Glomerular visceral epithelial cell (primary cell): ENCODE data around the gene MAPK8IP2.

Source experiments
- DNase-seq: peaks from one replicate; pipeline ENCODE4 v3.0.0-alpha.2; 2016; ENCODE audit errors: extremely low spot score

The MAPK8IP2 gene

DNA sequence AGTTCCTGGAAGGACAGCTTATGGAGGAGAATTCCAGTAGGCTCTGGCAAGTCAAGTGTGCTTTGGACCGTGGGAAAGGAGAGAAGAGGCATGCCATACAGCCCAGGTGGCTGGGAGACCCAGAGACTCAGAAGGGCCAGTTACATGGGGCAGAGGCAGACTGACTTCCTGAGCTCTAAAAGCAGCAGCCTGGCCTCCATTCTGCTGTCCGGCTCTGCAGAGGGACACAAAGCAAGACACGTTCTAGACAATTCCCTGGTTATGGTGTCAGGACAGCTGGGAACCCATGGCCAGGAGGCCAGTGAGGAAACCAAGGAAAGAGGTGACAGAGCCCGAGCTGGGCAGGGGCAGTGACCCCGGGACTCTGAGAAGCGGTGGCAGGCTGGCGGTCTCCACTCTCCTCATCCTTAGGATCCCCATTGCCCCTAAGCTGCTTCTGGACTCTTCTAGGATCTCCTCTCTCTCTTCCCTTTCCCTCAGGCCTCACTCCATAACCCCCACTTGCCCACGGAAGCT lies 25.1 kb upstream of the MAPK8IP2 start:
- DNase-seq = no peak

DNA sequence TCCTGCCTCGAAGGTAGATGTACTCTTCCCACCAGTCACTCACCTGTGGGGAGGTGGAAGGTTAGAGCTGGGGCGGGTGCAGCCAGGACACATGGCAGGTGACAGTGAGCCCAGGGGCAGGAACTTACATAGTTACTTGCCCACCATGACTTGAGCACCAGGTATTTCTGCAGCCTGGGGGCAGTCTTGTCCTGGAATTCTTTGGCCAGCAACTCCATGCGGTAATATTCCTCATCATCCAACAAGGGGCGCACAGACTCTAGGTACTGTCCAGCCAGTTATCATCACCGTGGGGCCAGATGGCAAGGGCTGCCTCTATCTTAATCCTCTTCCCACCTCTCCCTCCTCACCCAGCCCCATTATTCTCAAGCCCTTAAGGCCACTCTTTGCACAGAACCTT lies 24.5 kb upstream of the MAPK8IP2 start:
- DNase-seq = peak; percentile 36

DNA sequence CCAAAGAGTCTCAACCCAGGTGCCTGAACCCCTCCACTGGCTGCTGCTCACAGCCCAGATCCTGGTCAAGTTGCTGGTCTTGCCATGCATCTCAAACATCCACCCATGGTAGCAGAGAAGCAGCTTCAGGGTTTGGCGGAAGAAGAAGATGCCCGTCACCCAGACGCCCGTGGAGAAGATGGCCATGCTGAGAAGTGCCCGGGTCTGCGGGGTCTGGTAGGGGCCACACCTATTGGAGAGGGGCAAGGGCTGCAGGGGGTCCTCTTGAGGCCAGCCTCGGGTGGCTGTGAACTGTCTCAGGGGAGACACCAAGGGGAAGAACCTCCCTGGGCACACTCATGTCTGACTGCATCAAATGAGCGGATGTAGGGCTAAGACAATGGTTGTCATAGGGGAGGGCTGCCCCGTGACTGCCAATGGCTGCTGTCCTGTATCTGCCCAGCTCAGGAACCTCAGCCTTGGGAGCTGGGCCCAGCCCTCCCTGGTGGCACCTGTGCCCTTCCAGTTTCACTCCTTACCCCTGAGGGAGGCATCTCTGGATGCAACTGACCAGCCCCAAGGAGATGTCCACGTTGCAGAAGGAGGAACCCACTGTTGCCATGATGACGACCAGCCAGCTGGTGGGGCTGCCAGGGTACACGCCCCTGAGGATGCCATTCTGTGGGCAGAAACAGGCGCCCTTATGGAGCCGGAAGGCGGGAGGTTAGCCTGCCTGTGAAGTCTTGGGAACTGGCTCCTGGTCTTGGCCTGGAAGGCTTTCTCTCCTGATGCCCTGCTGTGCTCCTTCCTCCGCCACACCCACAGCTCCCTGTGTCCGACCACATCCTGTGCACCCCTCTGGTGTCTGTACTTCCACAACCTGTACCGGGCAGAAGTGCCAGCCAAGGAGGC lies 23.5 kb upstream of the MAPK8IP2 start:
- no peak for DNase-seq

DNA sequence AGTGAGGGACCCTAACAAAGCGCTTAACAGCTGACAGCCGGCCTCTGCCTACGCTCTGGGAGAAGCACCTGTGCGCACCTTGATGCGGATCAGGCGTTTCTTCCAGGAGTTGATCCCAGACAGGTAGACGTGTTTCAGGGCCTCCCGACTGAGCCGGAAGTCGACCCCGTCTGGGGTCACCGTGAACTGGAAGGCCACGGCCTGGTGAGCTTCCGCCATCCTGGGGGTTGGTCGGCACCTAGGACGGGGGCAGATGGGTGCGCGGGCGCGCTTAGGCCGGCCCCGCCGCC lies 23.0 kb upstream of the MAPK8IP2 start:
- DNase-seq = no peak

DNA sequence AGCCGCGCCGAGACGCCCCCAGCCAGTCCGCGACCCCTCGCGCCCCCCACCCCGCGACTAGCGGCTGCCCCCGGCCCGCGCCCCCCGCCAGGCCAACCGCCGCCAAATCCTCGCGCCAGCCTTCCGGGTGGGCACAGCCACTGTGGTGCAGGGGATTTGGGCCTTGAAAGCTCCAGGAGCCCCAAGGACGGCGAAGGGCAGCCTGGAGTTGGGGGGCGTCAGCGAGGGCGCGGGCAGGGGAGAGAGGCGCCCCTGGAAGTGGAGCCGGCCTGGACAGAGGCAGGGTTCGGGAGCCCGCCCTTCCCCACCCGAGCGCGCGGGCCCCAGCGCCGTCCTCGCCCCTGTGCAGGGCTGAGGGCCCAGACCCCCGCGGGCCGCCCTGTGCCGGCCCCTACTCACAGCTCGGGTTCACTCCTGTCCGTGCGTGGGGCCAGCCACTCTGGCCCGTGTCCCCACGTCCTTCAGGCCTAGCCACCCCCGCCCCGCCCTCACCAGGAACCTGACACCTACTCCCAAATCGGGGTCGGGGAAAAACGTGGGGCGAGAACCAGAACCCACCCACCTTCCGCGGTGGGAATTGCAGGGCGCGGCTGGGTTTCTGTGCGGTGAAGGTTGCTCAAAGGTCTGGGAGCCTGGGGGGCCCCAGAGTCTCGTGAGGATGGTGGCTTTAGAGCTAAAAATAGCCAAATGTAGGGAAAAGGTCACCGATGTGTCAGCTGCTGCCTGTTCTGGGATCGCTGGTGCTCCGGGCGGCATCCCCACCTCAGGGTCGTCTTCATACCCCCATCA lies 22.4 kb upstream of the MAPK8IP2 start, which contains the start of gene CPT1B:
TSS of gene CPT1B (minus strand) at position 441 of the 789 bp plus-strand sequence. CDS start 512 bp downstream, outside the sequence.
- no peak for DNase-seq

DNA sequence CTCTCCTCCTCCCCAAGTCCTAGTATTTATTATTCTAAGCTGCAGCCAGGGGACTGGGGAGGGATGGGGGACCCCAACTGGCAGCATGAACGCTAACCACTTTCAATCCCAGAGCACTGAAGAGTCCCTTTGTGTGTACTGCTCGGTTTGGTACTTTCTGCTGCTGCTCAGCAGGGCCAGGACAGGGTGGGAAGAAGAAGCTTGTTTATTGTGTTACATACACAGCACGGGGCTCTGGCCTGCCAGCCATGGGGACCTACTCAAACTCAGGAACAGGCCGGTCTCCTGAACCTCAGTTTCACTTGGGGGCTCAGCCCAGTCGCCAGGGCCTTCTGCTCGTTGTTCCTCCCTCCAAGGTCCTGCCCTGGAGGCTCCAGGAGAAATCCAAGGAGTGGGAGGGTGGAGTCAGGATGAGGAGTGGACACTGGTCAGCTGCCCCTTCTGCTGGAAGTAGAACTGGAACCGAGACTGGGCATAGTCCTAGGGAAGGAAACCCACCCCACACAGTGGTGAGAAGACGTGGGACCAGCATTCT lies 21.8 kb upstream of the MAPK8IP2 start:
- DNase-seq = no peak

DNA sequence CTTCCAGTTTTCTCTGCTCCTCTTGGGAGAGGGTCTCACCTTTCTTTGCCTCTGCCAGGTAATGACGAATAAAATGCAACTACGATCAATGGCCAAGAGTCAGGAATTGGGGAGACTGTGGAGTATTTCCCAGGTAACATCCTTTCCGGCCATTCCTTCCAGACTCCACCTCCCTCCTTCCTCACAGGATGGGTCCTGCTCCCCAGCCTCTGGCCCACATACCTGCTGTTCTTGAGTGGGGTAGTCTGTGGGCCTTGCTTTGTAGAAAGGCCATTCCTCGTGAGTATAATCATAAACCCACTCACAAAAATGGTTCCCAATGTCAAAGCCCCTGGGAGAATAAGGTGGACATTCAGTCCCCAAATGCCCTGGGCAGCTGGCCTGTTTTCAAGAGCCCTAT lies 20.8 kb upstream of the MAPK8IP2 start:
- DNase-seq = no peak

DNA sequence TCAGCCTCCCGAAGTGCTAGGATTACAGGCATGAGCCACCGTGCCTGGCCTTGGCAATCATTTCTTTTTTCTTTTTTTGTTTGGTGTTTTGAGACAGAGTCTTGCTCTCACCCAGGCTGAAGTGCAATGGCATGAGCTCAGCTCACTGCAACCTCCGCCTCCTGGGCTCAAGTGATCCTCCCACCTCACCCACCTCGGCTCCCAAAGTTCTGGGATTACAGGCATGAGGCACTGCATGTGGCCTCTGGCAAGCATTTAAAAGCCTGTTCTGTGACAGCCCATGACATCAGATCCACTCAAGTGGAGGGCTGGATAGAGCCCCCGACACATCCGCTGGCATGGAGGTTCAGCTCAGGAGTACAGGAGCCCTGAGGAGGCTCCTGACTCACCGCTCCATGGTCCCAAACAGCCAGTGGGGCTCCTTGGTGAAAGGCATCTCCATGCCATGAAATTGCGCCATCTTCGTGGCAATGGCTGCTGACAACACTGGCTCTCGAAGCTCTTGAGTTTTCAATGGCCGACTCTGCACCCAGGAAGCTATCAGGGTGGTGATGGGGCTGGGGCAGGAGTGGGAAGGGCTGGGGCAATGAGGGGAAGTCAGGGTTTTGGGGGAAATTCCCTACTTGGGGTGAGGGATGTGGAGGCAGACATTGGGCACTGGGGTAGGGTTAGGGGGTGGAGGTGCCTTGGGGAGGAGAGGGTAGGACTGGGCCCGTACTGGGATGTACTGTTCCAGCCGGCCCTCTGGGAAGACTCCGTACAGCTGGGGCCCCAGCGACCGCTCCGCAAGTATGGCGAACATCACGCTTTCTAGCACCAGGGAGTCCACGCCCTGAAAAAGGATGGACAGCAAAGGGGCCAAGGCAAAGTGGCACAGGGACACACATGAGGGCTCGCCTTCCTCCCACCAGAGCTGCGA lies 19.3 kb upstream of the MAPK8IP2 start:
- DNase-seq = no peak

DNA sequence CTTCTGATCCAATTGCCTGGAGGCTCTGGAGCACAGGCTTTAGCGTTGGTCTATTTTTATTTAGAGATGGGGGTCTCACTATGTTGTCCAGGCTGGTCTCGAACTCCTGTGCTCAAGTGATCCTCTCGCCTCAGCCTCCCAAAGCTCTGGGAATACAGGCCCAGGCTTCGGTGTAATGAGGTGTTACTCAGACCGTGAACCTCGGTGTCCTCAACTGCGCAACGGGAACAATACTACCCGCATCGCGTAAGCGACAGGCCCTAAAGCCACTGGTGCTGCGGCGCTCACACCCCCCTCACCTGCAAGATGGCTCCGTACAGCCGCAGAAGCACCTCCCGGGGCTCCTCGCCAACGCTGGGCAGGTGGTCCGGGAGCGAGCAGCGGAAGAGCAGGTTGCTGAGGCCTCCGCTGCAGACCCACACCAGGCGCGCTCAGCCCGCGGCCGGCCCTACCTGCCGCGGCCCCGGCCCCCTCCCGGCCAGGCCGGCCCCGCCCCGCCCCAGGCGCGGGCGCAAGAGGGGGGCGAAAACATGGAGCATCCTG lies 18.6 kb upstream of the MAPK8IP2 start:
- DNase-seq = peak; percentile 12

DNA sequence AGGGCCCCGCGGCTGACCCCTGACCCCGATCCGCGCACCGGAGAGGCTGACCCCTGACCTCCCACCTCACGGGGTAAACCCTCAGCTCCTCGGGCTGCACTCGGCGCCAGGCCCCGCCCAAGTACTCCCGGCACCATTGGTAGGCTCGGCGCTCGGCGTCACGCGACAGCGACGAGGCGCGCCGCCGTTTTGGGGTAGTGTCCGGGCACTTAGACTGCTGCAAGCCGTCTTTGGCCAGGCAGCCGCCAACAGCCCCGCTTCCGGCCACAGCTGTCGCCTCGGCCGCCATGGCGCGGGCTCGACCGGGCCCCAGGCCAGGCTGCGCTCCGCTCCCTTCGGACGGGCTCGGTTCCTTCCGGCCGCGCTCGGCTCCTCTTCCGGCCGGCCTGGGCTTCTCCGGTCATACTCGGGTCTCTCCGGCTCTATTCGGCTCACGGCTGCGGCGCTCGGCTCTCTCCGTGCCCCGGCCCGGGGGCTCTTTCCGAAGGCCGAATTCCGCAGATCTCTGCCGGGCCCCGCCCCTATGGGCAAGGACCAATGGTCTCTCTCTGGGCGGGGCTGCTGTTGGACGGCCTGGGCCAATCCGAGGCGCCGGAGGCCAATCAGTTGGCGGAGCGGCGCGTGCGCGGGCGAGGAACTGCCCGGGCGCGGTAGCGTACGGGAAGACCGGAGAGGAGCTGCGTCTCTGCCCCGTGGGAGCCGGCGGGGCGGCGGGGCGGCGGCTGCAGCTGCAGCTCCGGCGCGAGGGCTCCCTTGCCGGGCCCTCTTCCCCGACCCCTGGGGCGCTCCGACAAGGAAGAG lies 17.9 kb upstream of the MAPK8IP2 start, which contains the start of gene CHKB:
TSS of gene CHKB (minus strand) at position 357 of the 801 bp plus-strand sequence. CDS start at position 289, 68 bp downstream.
- DNase-seq = peak; percentile 97

DNA sequence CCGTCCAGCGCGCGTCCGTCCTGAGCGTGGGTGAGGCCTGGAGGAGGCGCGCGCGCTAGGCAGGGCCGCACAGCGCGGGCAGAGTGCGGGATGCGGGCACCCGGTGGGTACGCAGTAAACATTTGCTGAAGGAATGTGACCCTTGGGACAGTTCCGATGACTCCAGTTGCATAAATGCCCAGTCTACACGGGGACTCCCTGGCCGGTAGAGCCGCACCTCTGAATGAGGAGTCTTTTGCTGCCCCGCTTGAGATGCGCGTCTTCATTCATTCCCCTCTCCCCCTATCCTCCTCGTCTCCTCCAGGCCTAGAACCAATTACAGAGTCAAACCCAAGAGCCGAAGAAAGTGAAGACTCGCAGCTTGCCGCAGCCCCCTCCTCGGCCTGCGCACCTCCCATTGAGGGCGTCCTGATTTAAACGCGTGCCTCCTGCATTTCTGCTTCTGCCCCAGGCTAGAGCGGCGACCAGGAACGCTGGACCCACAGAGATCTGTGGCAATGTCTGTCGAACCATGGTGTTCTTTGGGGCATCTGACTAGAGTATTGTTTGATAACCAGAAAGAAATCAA lies 17.2 kb upstream of the MAPK8IP2 start:
- DNase-seq = no peak

DNA sequence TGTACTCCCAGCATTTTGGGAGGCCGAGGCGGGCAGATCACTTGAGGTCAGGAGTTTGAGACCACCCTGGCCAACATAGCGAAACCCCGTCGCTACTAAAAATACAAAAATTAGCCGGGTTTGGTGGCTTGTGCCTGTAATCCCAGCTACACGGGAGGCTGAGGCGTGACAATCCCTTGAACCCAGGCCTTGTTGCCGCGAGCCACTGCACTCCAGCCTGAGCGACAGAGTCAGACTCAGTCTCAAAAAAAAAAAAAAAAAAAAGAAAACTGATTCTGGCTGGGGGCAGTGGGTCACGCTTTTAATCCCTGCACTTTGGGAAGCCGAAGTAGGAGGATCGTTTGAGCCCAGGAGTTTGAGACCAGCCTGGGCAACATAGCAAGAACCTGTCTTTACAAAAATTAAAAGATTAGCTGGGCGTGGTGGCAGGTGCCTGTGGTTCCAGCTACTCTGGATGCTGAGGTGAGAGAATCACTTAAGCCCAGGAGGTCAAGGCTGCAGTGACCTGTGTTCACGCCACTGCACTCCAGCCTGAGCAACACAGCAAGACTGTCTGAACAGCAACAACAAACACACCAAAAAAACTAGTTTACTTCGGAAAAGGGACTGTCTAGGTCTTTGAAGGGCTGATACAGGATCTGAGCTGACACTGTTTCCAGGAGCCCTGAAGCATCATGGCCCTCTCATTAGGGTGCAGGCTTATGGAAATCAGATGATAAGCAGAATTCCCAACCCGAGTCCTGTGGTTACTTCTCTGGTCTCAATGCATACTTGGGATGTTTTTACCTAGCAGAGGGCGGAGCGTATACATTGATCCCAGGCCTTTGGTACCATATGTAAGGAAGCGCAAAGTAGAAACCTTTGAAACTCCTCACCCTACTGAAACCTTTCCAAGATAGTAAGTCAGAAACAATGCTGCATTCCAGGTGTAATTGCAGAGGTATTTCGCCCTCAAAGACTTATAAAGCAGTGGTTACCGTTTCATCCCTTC lies 16.2 kb upstream of the MAPK8IP2 start:
- DNase-seq = no peak

DNA sequence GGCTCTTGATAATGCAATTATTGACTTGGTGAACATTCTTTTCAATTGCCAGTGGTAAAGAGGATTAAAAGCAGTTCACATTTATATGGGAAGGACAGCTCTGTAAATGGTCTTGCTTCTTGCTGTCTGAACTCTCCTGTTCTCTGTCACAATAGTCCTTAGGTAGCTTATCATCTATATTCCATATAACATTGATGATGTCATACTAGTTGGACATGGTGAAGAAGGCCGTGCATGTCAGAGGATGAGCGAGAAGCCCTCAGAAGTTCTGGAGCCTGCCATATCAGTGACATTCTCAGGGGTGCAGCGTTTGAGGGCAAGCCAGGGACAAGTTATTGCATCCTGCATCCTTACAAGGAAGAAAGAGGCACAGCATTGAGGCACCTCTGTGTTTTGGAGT lies 15.4 kb upstream of the MAPK8IP2 start:
- no peak for DNase-seq

DNA sequence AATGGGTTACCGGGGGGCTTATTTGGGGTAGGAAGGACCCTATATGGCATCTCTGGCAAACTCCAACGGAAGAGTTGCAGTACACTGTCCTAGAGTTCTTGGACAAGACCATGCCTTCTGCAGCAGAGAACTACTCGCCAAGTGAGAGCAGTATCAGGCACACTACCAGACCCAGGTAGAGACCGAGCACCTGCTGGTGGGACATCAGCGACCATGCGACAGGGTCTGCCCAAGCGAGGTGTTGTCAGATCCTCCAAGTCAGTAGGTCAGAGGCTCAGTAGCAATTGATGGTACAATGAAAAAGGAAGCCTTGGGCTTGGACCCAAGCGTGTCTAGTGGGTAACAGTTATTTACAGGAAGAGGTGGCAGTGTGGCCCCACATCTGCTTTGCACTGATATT lies 14.8 kb upstream of the MAPK8IP2 start:
- DNase-seq = no peak

DNA sequence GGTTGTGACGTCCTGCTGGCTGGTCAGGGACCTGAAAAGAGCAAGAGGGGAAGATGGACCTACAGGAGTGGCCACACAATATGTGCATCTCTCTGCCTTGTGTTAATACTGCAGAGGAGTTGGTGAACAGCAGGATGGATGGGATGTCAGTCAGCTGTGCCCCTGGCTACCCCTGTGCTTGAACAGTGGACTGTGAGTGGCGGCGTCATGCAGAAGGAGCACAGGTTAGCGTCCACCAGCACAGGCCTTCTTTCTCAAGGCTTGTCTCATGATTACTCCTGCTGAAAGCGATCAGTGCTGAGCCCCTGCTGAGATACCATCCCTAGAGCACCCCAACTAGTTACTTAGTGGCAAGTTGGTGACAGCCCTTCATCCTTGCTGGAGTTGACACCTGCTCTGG lies 14.2 kb upstream of the MAPK8IP2 start:
- no peak for DNase-seq

DNA sequence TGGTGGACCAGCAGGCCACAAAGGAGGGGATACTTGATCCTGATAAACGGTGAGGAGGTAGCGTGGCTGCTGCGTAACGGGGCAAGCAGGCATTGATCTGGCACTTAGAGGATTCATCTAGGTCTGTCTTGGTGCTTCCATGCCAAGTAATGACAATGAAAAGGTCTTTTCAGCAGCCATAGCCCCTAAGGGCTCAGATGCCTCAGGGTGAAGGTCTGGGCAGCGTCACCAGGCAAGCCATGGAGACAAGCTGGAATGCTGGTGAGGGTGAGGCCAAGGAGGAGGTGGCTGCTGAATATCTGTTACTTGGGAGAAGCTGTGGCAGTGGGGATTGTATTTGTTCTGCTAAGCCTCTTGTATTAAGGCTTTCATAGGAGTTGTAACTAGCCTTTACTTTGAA lies 13.2 kb upstream of the MAPK8IP2 start:
- DNase-seq = no peak

DNA sequence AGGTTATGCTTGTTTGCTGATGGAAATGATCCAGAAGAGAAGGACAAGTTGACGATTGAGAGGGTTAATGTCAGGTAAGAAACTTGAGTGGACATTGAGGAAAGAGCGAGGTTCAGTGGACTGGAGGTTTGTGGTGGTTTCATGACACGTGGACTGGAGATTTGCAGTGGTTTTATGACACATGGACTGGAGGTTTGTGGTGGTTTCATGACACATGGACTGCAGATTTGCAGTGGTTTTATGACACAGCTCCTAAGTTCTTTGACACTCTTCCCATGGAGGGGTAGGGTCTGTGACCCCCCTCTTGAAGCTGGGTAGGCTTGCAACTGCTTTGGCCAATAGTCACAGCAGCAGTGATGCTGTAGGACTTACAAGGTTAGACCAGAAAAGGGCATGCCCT lies 5.4 kb upstream of the MAPK8IP2 start:
- no peak for DNase-seq

DNA sequence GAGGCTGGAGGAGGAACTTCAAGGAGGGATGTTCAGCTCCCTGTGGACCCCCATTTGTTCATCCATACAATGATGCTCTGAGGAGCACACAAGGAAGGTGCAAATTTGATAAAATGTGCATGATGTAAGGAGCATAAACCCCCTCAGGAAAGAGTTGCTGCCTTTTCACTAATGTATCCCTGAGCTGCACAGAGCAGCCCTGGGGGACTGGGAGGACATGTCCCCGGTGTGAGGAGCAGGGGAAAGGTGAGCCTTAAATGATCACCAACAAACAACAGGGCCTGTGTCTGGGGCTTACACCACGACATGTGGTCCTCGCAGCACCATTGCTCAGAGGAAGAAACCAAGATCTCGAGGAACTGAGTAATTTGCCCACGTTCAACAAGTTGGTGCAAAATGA lies 3.5 kb upstream of the MAPK8IP2 start:
- DNase-seq = no peak
